OCI-M2 (cell line): ENCODE data around the gene GNG7.

Source experiments
- DNase-seq: peaks from one replicate; lab custom pipeline; 2025; ENCODE audit not compliant: unreplicated experiment; lab: John Stamatoyannopoulos, UW

GNG7 gene

GRCh38 chr19:2702170-2703076, at the start of gene GNG7:
GNG7 (minus strand) TSS chr19:2702694; CDS start chr19:2520688, 182,006 bp downstream.
- peak; percentile 26 for DNase-seq

GRCh38 chr19:2751438-2751830, 48.9 kb upstream of the GNG7 start:
- no peak for DNase-seq

- no peak for DNase-seq
These were observed 48.4 kb upstream of the GNG7 start for GRCh38 chr19:2750808-2751437.

GRCh38 chr19:2747349-2747748, 44.9 kb upstream of the GNG7 start:
- DNase-seq = no peak

- no peak for DNase-seq
These were observed 41.6 kb upstream of the GNG7 start for GRCh38 chr19:2744113-2744512.

- no peak for DNase-seq
These were observed 40.6 kb upstream of the GNG7 start for GRCh38 chr19:2743099-2743498.

GRCh38 chr19:2740314-2740656, 37.8 kb upstream of the GNG7 start:
- DNase-seq = no peak

GRCh38 chr19:2739602-2740313, 37.3 kb upstream of the GNG7 start, which contains the start of gene SLC39A3:
SLC39A3 (minus strand) TSS chr19:2740017; CDS start chr19:2737257, 2,760 bp downstream.
- peak; percentile 49 for DNase-seq

GRCh38 chr19:2736550-2737190, 34.2 kb upstream of the GNG7 start:
- DNase-seq = no peak

- DNase-seq = no peak
These were observed 32.9 kb upstream of the GNG7 start for GRCh38 chr19:2735374-2735773.

- DNase-seq = no peak
These were observed 32.2 kb upstream of the GNG7 start for GRCh38 chr19:2734589-2735288.

GRCh38 chr19:2733930-2734588, 31.6 kb upstream of the GNG7 start:
- no peak for DNase-seq

- DNase-seq = no peak
These were observed 30.4 kb upstream of the GNG7 start for GRCh38 chr19:2732883-2733282.

GRCh38 chr19:2732157-2732725, 29.7 kb upstream of the GNG7 start:
- no peak for DNase-seq

GRCh38 chr19:2731181-2731995, 28.9 kb upstream of the GNG7 start:
- DNase-seq = no peak

GRCh38 chr19:2729943-2730818, 27.7 kb upstream of the GNG7 start:
- DNase-seq = no peak

GRCh38 chr19:2728783-2729387, 26.4 kb upstream of the GNG7 start:
- no peak for DNase-seq

GRCh38 chr19:2727640-2727944, 25.1 kb upstream of the GNG7 start:
- DNase-seq = no peak
